GM19455 (cell line): Measurements from ENCODE around the gene TADA1.
"Not testable (repeated sequence)": the region's sequence is repeated elsewhere in the genome, so short reads cannot be mapped to it uniquely, and the experiment has no call there.

Experiments
- ATAC-seq: cut with Tn5 transposase; IDR thresholded peaks from one replicate; pipeline ENCODE4 v1.9.1; 2021; ENCODE audit not compliant: unreplicated experiment

The TADA1 gene

DNA sequence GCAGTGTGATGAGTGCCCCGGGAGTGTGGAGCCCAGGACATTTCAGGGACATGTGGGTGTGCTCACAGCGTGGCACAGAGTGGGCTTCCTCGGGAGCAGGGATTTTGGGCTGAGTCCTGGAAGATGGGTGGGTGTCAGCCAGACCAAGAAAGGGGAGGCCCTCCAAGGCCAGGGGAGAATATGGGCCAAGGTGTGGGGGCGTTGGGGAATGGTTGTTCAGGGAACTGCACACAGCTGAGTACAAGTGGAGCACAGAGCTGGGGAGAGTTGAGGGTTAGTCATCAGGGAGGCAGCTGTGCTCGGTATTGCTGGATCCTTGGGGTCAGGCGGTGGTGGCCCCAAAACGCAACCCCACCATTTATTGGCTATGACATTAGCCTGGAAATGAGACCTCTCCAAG is 31.3 kb downstream of the TADA1 start:
- ATAC-seq = no peak

DNA sequence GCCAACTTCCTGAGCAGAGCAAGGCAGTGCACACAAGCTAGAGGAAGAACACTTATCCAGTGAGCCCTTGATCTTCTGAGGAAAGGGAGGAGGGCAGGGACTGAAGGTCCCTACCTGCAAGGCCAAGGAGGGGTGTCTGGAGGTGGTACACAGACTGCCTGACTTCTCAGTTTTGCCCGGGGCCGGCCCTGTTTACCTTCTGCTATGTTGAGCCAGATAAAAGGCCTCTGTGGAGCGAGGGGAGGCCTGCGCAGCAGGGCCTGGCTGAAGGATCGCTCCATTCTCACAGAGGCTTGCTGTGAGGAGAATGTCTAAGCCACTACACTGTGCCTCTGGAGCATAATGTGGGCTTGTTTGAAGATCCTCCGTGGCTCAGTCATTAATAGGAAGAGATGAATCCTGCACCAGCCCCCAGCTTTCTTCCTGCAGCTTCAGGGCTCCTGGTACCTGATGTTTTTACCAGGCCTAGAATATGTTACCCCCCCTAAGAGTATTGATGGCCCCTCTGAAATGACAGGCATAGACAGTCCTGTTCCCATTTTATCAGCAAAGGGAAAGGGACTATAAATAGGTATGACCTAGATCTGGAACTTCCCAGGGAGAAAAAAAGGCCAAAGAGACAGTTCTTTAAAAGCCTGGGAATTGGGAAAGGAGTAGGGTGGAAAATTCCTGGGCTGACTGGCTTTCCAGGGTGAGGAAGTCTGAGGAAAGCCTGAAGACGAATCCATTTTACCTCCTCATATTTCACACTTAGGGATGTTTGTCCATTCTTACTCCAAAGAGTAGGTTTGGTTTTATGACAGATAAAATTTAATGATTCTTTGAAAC is 32.1 kb downstream of the TADA1 start:
- ATAC-seq = no peak

DNA sequence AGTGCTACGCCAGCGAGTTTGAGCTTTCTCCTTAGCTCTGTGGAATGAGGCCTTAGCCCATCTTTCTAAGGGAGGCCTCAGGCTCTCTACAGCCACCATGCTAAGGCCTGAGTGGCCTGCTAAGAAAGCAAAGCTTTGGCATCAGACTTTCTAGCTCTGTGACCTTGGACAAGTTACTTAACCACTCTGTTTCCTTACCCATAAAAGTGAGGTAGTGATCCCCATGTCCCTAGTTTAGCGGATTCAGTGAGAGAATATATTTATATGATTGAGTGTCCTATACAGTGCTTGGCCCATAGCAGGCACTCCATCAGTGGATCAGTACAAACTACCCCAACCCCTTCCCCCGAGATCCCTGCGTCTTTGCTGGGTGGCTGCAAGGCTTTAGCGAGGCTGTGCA is 32.7 kb downstream of the TADA1 start:
- no peak for ATAC-seq

DNA sequence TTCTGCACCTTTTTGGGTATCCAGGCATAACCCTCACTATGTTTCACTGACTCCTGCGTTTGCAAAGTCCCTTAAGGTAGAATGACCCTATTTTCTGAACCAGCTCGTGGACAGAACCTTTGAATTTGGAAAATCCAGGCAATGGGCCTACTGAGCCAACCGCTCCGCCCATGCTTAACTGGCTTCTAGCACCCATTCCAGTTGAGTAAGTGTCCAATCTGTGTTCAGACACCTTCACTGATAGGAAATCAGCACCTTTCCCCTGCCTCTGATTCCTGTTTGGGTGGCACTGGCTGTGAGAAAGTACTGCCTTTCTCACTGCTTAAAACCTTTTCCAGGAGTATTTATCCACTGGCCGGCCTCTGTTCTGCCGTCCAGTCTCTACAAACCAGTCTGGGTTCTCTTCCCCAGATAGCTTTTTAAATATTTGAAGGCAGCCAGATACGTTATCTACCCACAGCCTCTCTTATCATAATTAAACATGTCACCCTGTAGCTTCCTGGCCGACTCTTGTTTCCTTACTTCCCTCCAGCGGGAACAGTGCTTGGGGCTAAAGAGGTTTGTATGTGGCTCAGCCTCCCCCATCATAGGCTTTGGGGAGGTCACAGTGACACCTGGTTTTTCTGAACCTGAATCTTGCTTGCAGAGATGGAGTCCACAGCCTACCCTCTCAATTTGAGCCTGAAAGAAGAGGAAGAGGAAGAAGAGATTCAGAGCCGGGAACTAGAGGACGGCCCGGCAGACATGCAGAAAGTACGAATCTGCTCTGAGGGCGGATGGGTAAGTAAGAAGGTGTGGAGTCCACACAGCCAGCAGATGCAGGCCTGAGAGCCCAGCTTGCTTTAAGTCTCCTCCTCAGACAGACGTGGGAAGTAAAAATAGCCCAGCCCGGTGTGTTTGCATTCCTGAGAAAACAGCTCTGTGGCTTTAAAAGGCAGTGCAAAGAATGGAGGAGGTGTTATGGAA is 35.5 kb downstream of the TADA1 start:
- no peak for ATAC-seq

DNA sequence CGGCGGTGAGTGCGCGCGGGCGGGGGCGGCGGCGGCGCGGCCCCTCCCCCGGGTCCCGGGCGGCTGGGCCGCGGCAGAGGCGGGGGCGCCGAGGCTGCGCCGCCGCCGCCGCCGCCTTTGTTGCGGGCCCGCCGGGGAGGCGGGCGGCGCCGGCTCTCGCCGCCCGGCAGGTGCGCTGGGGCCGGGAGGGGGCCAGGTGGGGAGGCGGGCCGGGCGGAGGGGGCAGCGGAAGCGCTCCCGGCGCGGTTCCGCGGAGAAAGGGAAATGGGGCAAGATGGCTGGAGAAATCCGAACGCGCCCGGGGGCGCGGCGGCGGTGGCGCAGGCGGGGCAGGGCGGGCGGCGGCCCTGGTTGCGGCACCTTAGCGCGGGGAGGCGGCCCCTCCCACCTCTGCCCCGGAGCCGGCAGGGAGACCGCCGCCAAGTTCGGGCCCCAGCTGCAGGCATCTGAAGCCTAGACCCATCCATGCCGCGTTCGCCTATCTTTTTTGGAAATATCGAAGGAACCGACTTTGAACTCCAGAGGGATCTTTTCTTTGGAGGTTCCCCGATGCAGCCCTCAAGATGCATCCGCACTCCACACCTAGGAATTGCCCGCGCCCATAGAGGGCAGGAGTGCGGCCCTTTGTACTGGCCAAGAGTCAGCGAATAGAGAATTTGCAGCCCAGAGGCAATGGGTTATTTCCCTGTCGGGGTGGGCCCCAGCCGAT is 36.3 kb downstream of the TADA1 start:
- ATAC-seq = peak; percentile 43

DNA sequence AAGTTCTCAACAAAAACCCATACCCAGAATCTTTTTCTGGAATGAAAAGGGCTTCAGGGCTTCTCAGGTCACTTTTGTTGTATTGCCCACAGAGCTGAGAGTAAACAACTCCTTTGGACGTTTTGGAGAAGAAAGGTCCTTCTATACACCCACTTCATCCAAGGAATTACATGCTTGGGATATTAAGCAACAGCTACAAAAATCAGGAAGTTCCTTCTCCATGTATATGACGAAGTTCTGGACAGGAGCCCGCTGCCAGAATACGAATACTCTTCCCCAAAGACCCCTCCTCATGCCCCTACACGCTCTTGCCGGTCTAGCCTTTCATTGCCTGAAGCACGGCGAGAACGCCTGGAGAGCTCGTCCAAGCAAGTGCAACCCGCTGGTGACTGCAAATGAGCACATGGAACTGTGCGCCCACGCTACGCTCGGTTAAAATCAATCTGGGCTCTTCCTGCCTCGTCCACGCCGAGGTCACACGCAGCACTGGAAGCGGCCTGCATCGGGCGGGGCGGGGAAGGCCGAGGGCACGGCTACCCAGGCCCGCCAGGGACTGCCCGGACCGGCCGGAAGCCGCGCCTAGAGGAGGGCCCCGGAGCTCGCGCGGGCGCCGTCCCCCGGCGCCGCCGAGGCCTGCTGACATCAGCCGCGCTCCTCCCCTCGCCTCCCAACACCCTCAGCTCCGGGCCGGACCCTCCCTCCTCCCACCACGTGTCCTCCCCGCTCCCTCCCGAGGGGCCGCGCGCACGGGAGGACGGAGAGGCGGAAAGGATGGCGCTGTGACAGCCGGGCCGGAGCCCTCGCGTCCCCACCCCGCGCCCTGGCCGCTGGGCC is 37.1 kb downstream of the TADA1 start, which contains the start of gene POGK:
Gene POGK (plus strand): TSS at position 710 of the 834 bp plus-strand sequence. CDS start 1,482 bp downstream, outside the sequence.
- peak; percentile 96 for ATAC-seq

DNA sequence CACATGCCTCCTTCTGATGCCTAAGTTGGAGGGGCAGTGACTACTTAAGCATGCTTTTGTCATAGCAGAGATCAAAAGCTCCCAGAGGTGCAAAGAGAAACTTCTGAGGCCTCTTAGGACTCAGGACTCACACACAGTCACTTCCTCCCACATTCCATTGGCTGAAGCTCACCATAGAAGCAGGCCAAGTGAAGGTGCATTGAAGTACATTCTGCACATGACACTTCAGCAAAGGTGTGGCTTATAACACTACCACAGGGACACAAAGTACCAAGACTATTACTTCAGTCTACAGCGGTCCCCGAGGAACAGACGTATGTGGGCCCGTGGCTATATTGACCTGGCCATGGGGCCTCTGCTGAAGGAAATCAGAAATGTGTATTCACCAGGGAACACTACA is 39.3 kb downstream of the TADA1 start:
- no peak for ATAC-seq

DNA sequence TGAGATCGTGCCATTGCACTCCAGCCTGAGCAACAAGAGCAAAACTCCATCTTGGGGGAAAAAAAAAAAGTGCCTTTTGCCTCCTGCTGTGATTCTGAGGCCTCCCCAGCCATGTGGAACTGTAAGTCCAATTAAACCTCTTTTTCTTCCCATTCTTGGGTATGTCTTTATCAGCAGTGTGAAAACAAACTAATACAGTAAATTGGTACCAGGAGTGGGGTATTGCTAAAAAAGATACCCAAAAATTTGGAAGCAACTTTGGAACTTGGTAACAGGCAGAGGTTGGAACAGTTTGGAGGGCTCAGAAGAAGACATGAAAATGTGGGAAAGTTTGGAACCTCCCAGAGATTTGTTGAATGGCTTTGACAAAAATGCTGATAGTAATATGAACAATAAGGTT is 46.3 kb downstream of the TADA1 start:
- ATAC-seq = not testable (repeated sequence)

DNA sequence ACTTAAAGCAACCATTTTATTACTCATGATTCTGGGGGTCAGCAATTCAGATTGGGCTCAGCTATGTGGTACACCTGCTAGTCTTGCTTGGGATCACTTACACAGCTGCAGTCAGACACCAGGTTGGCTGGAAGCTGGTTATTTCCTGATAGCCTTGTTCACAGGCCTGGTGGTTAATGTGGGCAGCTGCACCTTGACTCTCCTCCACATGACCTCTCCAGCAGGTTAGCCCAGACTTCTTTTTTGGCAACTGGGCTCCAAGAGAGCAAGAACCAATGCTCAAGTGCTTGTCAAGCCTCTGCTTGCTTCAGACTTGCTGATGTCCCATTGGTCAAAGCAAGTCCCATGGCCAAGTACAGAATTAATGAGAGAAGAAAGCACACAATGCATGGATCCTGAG is 48.6 kb downstream of the TADA1 start:
- ATAC-seq = no peak

DNA sequence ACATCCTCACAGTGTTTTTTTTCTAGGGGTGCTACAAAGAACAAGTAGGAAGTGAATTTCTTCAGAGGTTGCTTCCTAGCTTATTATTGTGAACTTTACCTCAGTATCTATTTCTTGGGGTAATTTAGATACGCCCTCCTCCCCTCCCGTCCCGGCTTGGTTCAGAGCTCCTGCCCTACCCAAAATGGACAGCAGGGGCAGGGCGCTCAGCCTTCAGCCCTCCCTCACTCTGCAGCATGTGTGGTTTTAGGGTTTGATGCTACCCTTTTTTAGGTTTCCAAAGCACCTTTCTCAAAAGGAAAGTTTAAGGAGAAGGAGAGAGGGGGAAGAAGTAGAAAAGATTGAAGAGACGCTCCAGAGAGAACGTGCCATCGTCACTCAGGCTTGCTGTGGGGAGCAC is 53.7 kb downstream of the TADA1 start:
- no peak for ATAC-seq

DNA sequence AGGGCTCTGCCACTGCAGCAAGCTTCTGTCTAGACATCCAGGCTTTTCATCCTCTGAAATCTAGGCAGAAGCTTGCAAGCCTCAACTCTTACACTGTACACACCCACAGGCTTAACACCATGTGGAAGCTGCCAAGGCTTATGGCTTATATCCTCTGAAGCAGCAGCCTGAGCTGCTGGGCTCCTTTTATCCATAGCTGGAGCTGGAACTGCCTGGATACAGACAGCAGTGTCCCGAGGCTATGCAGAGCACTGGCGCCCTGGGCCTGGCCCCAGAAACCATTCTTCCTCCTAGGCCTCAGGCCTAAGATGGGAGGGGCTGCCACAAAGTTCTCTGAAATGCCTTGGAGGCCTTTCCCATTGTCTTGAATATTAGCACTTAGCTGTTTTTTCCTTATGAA is 56.1 kb downstream of the TADA1 start:
- ATAC-seq = no peak

DNA sequence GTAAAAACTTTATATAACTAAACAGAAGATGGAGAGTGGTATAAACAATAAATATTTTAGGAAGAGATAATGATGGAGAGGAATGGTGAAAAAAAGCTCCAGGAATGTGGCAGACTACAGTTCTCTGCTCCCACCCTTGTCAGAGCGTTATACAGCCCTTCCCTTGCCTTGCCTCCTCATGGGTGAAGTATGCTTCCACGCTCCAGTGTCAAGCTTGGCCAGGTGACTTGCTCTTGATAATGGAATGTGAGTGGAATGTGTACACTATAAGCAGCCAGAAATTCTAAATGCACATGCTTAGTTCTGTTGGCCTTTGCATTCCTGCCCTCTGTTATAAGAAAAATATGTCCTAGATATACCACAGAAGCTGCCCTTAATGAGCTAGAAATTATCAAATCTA is 61.5 kb downstream of the TADA1 start:
- ATAC-seq = no peak

DNA sequence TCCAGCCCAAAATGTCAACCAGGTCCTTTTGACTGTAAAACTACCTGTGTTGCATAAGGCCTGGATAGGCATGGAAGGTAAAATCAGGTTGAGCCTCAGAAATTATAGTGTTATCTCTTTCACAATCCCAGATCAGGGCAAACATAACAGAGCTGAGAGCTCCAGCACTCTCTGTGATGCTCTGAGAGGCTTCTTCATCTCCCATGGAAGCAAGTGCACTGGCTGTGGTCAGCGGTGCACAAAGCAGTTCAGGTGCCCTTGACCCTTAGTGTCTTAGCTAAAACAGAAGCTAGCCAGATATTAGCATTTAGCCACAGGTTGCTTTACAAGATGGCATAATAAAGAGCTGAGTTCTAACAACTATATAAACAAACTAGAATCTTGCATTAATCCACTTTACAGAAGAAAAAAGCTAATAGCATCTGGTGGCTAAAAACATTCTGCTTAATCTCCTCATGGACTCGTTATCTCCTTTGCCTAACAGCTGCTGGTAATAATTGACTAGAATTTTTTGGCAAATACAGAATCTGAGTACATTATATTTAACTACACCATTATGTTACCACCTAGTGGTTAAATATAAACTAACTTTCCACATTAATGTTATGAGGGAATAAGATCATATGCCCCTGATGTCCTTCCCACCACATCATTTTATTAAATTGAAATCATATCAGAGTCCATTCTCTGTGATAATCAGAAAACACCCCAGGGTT is 62.4 kb downstream of the TADA1 start:
- no peak for ATAC-seq

DNA sequence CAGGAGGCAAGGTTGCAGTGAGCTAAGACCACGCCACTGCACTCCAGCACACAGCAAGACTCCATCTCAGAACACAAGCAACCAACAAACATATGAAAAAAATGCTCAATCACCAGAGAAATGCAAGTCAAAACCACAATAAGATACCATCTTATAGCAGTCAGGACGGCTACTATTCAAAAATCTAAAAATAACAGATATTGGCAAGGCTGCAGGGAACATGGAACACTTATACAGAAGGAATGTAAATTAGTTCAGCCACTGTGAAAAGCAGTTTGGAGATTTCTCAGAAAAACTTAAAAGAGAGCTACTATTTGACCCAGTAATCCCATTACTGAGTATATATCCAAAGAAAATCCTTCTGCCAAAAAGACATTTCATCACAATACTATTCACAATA is 64.4 kb downstream of the TADA1 start:
- ATAC-seq = no peak

DNA sequence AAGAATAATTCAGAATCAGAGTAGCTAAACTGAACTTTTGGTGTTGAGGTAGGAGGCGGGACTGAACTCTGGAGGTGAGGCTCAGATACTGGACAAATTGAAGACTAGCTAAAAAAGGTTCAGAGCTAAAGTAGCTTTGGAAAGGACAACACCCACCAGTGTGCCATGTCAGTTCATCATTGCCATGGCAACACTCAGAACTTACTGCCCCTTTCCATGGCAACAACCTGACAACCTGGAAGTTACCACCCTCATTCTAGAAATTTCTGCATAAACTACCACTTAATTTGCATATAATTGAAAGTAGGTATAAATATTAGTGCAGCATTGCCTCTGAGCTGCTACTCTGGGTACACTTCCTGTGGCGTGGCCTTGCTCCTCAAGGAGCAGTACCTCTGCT is 67.1 kb downstream of the TADA1 start:
- no peak for ATAC-seq
